ENCODE data around the gene MRGPRX3. TPM values are rescaled to one million over a fixed set of nuclear protein-coding genes. Genes with fewer than 3 reads are reported as not detected.
"Not testable (repeated sequence)": the region's sequence is repeated elsewhere in the genome, so short reads cannot be mapped to it uniquely, and the experiment has no call there.

MRGPRX3 gene
- total RNA-seq: not detected

GRCh38 chr11:18132341-18132740, at the start of gene MRGPRX3:
Gene MRGPRX3, plus strand, starts transcription at chr11:18132571. Its CDS starts 4,632 bp downstream, at chr11:18137203.
- DNase-seq (ENCODE audit: low spot score): no peak

GRCh38 chr11:18088366-18088765, 44.0 kb upstream of the MRGPRX3 start:
- no peak for DNase-seq (ENCODE audit: low spot score)

GRCh38 chr11:18088966-18089365, 43.4 kb upstream of the MRGPRX3 start:
- DNase-seq (ENCODE audit: low spot score): no peak

GRCh38 chr11:18091731-18092130, 40.6 kb upstream of the MRGPRX3 start:
- DNase-seq (ENCODE audit: low spot score): no peak

- DNase-seq (ENCODE audit: low spot score): no peak
Measured at GRCh38 chr11:18093959-18094358, 38.4 kb upstream of the MRGPRX3 start.

GRCh38 chr11:18100926-18101656, 31.3 kb upstream of the MRGPRX3 start:
- DNase-seq (ENCODE audit: low spot score): no peak

GRCh38 chr11:18105086-18105801, 27.1 kb upstream of the MRGPRX3 start:
- DNase-seq (ENCODE audit: low spot score): no peak

- peak; percentile 86 for DNase-seq (ENCODE audit: low spot score)
Measured at GRCh38 chr11:18105802-18106574, 26.4 kb upstream of the MRGPRX3 start, which contains the start of gene SAAL1. Gene SAAL1, minus strand, starts transcription at chr11:18106082. Its CDS starts 41 bp downstream, at chr11:18106041.

GRCh38 chr11:18106688-18107087, 25.7 kb upstream of the MRGPRX3 start:
- no peak for DNase-seq (ENCODE audit: low spot score)

GRCh38 chr11:18108254-18108653, 24.1 kb upstream of the MRGPRX3 start:
- no peak for DNase-seq (ENCODE audit: low spot score)

- no peak for DNase-seq (ENCODE audit: low spot score)
Measured at GRCh38 chr11:18111005-18111404, 21.4 kb upstream of the MRGPRX3 start.

- peak; percentile 52 for DNase-seq (ENCODE audit: low spot score)
Measured at GRCh38 chr11:18115360-18116127, 16.8 kb upstream of the MRGPRX3 start.

GRCh38 chr11:18121331-18121828, 11.0 kb upstream of the MRGPRX3 start:
- DNase-seq (ENCODE audit: low spot score): not testable (repeated sequence)

GRCh38 chr11:18131115-18131514, 1.3 kb upstream of the MRGPRX3 start:
- DNase-seq (ENCODE audit: low spot score): not testable (repeated sequence)

GRCh38 chr11:18135308-18135707, 2.9 kb downstream of the MRGPRX3 start:
- DNase-seq (ENCODE audit: low spot score): no peak

- no peak for DNase-seq (ENCODE audit: low spot score)
Measured at GRCh38 chr11:18137186-18137800, 4.9 kb downstream of the MRGPRX3 start.

GRCh38 chr11:18140145-18140544, 7.8 kb downstream of the MRGPRX3 start:
- no peak for DNase-seq (ENCODE audit: low spot score)

GRCh38 chr11:18144243-18144642, 11.9 kb downstream of the MRGPRX3 start:
- DNase-seq (ENCODE audit: low spot score): no peak

GRCh38 chr11:18145025-18145424, 12.7 kb downstream of the MRGPRX3 start:
- DNase-seq (ENCODE audit: low spot score): no peak

GRCh38 chr11:18145837-18146236, 13.5 kb downstream of the MRGPRX3 start:
- no peak for DNase-seq (ENCODE audit: low spot score)

- no peak for DNase-seq (ENCODE audit: low spot score)
Measured at GRCh38 chr11:18151581-18151980, 19.2 kb downstream of the MRGPRX3 start.
